HUES48 (cell line): Measurements from ENCODE around the gene MAP4K1.

ENCODE experiments used
- H3K27ac ChIP-seq: one replicate; pipeline ENCODE4 v1.7.0; 2013; ENCODE audit warnings: low read depth, low read length, inconsistent platforms
- H3K27me3 ChIP-seq: 2 replicates; pipeline ENCODE4 v1.6.1; 2013; ENCODE audit warnings: mild to moderate bottlenecking, low read length; ENCODE audit not compliant: control insufficient read depth, insufficient read depth
- H3K36me3 ChIP-seq: 2 replicates; pipeline ENCODE4 v1.6.1; 2013; ENCODE audit warnings: low read length; ENCODE audit not compliant: control insufficient read depth, insufficient read depth
- H3K4me1 ChIP-seq: 2 replicates; pipeline ENCODE4 v1.6.1; 2013; ENCODE audit warnings: mild to moderate bottlenecking, low read length; ENCODE audit not compliant: control insufficient read depth, insufficient read depth
- H3K4me3 ChIP-seq: 2 replicates; pipeline ENCODE4 v1.5.1; 2013; ENCODE audit warnings: mild to moderate bottlenecking, low read depth, low read length
- H3K9ac ChIP-seq: 2 replicates; pipeline ENCODE4 v1.6.1; 2013; ENCODE audit warnings: mild to moderate bottlenecking, low read depth, low read length, moderate library complexity
- H3K9me3 ChIP-seq: 2 replicates; pipeline ENCODE4 v1.6.1; 2013; ENCODE audit warnings: low read length; ENCODE audit not compliant: control insufficient read depth, insufficient read depth

Gene MAP4K1

GRCh38 chr19:38661136-38661535, 43.4 kb upstream of the MAP4K1 start:
- Histone ChIP-seq H3K36me3 (peaks cover 13% of the 10 kb centered on the region), H3K4me3 (no peak overlapping the region), H3K27me3 (no peaks in the 10 kb centered on the region), H3K4me1 (peaks cover 77% of the 10 kb centered on the region), H3K9ac (no peak overlapping the region), H3K9me3 (no peaks in the 10 kb centered on the region), H3K27ac (peak overlapping the region; percentile 43)

DNA sequence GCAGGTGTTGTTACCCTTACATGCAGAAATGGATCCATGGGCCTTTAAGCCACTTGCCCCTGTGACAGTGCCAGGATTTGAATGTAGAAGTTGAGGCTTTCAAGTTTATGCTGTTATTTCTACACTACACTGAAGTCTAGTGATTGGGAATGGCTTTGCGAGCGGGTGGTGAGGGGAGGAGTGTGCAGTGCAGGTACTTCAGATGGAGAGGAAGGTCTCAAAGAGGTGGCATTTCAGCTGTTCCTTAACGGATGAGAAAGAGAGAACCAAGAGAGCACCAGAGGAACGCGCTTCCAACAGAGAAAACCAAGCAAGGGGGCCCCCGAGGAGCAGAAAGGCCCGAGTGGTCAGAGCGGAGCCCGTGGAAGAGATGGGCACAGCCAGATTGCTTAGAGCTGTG, 43.0 kb upstream of the MAP4K1 start:
- no peaks in the 10 kb centered on the region for H3K9me3 ChIP-seq
- no peak overlapping the region for H3K9ac ChIP-seq
- H3K27ac ChIP-seq, result peak overlapping the region; percentile 43
- no peaks in the 10 kb centered on the region for H3K27me3 ChIP-seq
- H3K4me3 ChIP-seq, result no peak overlapping the region
- H3K4me1 ChIP-seq, result peaks cover 79% of the 10 kb centered on the region
- H3K36me3 ChIP-seq, result peaks cover 13% of the 10 kb centered on the region

GRCh38 chr19:38658462-38659306, 40.9 kb upstream of the MAP4K1 start:
- Histone ChIP-seq H3K4me3 (no peak overlapping the region), H3K36me3 (peaks cover 13% of the 10 kb centered on the region), H3K4me1 (peaks cover 79% of the 10 kb centered on the region), H3K27me3 (no peaks in the 10 kb centered on the region), H3K9ac (peak overlapping the region; percentile 53; the same call in 1 of the 2 replicates), H3K27ac (peak overlapping the region; percentile 61), H3K9me3 (no peaks in the 10 kb centered on the region)

- H3K27me3 ChIP-seq, result no peaks in the 10 kb centered on the region
- H3K4me1 ChIP-seq, result peaks cover 80% of the 10 kb centered on the region
- peaks cover 13% of the 10 kb centered on the region for H3K36me3 ChIP-seq
- H3K27ac ChIP-seq, result peak overlapping the region; percentile 61
- peak overlapping the region; percentile 53 for H3K9ac ChIP-seq
- no peak overlapping the region for H3K4me3 ChIP-seq
- no peaks in the 10 kb centered on the region for H3K9me3 ChIP-seq
Observed at GRCh38 chr19:38657633-38658222, 40.0 kb upstream of the MAP4K1 start.

GRCh38 chr19:38656171-38656981, 38.6 kb upstream of the MAP4K1 start:
- peaks cover 13% of the 10 kb centered on the region for H3K36me3 ChIP-seq
- peak overlapping the region; percentile 21 for H3K27ac ChIP-seq
- H3K9me3 ChIP-seq, result no peaks in the 10 kb centered on the region
- peaks cover 79% of the 10 kb centered on the region for H3K4me1 ChIP-seq
- no peak overlapping the region for H3K4me3 ChIP-seq
- no peak overlapping the region for H3K9ac ChIP-seq
- no peaks in the 10 kb centered on the region for H3K27me3 ChIP-seq

DNA sequence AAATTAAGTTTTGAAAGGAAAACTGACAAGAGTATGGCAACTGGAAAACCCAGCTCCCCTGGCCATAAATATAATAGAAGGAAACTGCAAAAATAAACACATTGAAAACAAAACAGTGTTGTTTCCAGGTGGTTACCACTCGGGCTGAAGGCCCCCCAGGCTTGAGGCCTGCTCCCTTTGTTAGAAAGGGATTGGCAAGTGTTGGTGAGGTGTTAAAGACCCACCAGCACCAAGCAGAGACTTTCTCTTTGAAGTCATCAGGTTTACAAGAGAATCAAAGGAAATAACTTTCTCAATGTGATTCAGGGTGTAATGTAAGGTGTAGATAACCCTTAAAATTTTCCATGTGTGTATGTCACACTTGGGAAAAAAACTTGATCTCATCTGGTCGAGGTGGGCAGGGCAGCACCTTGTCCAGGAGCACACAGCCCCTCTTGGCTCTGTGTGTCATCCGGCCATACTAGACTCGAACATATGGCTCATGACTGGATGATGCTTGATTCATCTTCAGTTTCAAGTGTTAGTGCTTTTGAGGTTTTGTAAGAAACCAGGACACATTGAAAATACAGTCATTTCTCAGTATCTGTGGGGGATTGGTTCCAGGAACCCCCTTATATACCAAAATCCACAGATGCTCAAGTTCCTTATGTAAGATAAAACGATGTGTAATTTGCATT, 37.5 kb upstream of the MAP4K1 start:
- H3K36me3 ChIP-seq, result peaks cover 13% of the 10 kb centered on the region
- H3K9me3 ChIP-seq, result no peaks in the 10 kb centered on the region
- peak overlapping the region; percentile 68 for H3K27ac ChIP-seq
- H3K9ac ChIP-seq, result no peak overlapping the region
- H3K4me1 ChIP-seq, result peaks cover 79% of the 10 kb centered on the region
- no peaks in the 10 kb centered on the region for H3K27me3 ChIP-seq
- no peak overlapping the region for H3K4me3 ChIP-seq

GRCh38 chr19:38654628-38655055, 36.9 kb upstream of the MAP4K1 start:
- Histone ChIP-seq H3K36me3 (peaks cover 13% of the 10 kb centered on the region), H3K4me3 (no peak overlapping the region), H3K4me1 (peaks cover 86% of the 10 kb centered on the region), H3K9ac (no peak overlapping the region), H3K9me3 (no peaks in the 10 kb centered on the region), H3K27ac (peak overlapping the region; percentile 68), H3K27me3 (no peaks in the 10 kb centered on the region)

DNA sequence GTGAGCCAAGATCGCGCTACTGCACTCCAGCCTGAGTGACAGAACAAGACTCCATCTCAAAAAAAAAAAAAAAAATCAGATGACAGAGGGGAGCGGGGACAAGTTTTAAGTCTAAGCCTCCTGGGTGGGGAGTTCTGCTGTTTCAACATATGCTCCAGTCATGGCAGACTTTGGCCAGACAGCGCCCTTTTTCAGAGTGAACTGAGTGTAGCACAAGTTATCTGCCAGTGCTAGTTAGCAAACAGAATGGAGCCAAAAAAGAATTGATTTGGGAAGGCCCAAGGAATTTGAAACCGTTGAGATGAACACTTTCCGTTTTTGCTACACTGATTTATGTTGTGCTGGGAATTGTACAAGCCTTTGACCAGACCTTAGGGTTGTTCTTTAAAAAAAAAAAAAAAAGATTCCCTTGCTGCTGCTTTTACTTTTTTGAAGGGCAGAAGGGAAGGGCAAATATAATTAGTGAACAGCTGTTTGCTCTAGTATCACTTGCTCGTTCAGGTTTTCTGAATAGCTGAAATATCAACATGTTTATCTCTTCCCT, 35.3 kb upstream of the MAP4K1 start:
- Histone ChIP-seq H3K4me3 (peak overlapping the region; percentile 16; the same call in 1 of the 2 replicates), H3K9ac (no peak overlapping the region), H3K27ac (peak overlapping the region; percentile 44), H3K27me3 (no peaks in the 10 kb centered on the region), H3K9me3 (no peaks in the 10 kb centered on the region), H3K36me3 (peaks cover 12% of the 10 kb centered on the region), H3K4me1 (peaks cover 76% of the 10 kb centered on the region)

DNA sequence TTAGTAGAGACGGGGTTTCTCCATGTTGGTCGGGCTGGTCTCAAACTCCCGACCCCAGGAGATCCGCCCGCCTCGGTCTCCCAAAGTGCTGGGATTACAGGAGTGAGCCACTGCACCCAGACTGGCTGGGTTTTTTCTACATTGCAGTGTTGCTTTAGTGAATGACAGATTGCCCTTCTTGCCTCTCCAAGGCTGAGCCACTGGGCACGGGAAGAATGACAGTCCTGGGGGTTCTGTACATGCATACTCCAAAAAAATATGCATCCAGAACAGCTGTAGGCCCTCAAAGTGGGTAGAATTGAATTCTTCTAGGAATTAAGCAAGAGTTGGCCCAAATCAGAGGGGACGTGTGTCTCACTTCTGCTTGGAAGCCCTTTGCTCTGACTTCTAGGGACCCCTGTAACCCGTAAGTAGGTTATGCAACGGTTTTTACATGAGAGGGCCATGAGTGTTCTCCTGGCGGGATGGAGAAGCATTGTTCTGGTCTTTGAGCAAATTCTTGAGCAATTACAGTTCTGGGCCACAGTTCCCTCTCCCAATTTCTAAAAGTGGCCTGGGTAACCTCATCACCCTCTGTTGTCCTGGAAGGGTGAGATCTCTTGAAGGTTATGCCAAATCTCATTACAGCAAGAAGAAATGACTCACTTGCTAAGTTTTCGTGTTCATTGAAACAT, 33.3 kb upstream of the MAP4K1 start:
- Histone ChIP-seq H3K4me3 (no peak overlapping the region), H3K9ac (no peak overlapping the region), H3K36me3 (no peaks in the 10 kb centered on the region), H3K27me3 (no peaks in the 10 kb centered on the region), H3K9me3 (no peaks in the 10 kb centered on the region), H3K4me1 (peaks cover 63% of the 10 kb centered on the region), H3K27ac (peak overlapping the region; percentile 7)
